Measurements from ENCODE around the gene RNPEP. TPM values are rescaled to one million over a fixed set of nuclear protein-coding genes. Genes with fewer than 3 reads are reported as not detected.
A peak's percentile ranks its signal among the peaks of the same experiment; 100 is the strongest.

The RNPEP gene
- total RNA-seq, 1 experiment from 2014 or later, result 57.4 TPM

DNA sequence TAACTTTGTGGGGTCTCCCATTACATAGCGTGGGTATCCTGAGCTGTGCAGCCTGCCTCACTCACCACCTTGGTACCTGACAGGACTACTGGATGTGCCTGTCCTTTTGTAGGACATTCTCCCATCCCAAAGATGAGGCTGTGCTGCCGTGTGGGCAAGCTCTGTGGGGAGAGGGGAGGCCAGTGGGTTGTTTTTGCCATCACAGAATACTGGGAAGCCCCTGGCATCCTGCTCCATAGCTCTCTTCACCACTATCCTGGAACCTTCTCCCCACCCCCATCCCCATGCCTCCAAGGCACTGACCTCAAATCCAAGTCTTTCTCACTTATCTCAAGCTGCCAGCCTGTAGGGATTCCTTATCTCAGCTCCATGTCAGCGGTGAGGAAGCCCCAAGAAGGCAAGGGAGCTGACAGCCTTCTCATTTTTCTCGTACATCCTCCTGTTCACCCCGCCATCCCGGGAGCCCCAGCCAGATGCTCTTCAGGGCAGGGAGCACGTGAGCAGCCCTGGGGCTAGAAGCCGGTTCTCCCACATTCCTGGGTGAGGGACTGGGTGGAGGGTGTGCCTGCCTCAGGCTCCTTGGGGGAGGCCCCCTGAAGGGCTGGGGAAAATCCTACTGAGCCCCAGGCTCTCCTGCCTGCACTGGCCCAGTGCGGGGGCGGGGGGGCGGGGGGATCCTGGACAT is 25.5 kb downstream of the RNPEP start:
- ChIA-PET POLR2A (interaction anchor here (0.6 to 1.3 kb wide), 4 partner anchors 8 to 110 kb away, joined by 3 to 4 read pairs (median 3); no protein-coding TSS in a partner anchor), CTCF (interaction anchor here (0.6 to 9.3 kb wide), 19 partner anchors 8 to 181 kb away, joined by 3 to 149 read pairs (median 3); partner anchors contain the start of genes GPR37L1 and RNPEP)
- no peaks in the 10 kb centered on the region for H3K27me3 Mint-ChIP-seq (ENCODE audit: low read depth)
- DNase-seq (ENCODE audit: low spot score) (peak; percentile 87), ATAC-seq (peak; percentile 28)
- TF ChIP-seq, protein P1, sequence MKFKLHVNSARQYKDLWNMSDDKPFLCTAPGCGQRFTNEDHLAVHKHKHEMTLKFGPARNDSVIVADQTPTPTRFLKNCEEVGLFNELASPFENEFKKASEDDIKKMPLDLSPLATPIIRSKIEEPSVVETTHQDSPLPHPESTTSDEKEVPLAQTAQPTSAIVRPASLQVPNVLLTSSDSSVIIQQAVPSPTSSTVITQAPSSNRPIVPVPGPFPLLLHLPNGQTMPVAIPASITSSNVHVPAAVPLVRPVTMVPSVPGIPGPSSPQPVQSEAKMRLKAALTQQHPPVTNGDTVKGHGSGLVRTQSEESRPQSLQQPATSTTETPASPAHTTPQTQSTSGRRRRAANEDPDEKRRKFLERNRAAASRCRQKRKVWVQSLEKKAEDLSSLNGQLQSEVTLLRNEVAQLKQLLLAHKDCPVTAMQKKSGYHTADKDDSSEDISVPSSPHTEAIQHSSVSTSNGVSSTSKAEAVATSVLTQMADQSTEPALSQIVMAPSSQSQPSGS (CRISPR knock-in tag; IDR thresholded peaks at IDR 0.05; ENCODE audit: borderline replicate concordance, low read depth), result no peak
- TF ChIP-seq CREB1 (CRISPR knock-in tag; IDR thresholded peaks at IDR 0.05), result no peak
- peak; percentile 97 for TF ChIP-seq ZNF423 (CRISPR knock-in tag; IDR thresholded peaks at IDR 0.05)
- no peak for TF ChIP-seq NFYB (CRISPR knock-in tag; conservative IDR thresholded peaks at IDR 0.05; ENCODE audit: low read depth)
- no peak for TF ChIP-seq HMGA2 (CRISPR knock-in tag; IDR thresholded peaks at IDR 0.05)
- no peak for TF ChIP-seq ZBTB21 (CRISPR knock-in tag; IDR thresholded peaks at IDR 0.05; ENCODE audit: borderline replicate concordance)
- TF ChIP-seq, protein P2, sequence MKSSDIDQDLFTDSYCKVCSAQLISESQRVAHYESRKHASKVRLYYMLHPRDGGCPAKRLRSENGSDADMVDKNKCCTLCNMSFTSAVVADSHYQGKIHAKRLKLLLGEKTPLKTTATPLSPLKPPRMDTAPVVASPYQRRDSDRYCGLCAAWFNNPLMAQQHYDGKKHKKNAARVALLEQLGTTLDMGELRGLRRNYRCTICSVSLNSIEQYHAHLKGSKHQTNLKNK (CRISPR knock-in tag; IDR thresholded peaks at IDR 0.05), result no peak
- TF ChIP-seq, protein P3, sequence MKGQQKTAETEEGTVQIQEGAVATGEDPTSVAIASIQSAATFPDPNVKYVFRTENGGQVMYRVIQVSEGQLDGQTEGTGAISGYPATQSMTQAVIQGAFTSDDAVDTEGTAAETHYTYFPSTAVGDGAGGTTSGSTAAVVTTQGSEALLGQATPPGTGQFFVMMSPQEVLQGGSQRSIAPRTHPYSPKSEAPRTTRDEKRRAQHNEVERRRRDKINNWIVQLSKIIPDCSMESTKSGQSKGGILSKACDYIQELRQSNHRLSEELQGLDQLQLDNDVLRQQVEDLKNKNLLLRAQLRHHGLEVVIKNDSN (CRISPR knock-in tag; IDR thresholded peaks at IDR 0.05), result peak; percentile 88
- TF ChIP-seq TEAD1 (CRISPR knock-in tag; IDR thresholded peaks at IDR 0.05), result peak; percentile 95; the same call in 1 of the 2 replicates
- no peak for TF ChIP-seq PRRX2 (CRISPR knock-in tag; IDR thresholded peaks at IDR 0.05)
- TF ChIP-seq, protein P4, sequence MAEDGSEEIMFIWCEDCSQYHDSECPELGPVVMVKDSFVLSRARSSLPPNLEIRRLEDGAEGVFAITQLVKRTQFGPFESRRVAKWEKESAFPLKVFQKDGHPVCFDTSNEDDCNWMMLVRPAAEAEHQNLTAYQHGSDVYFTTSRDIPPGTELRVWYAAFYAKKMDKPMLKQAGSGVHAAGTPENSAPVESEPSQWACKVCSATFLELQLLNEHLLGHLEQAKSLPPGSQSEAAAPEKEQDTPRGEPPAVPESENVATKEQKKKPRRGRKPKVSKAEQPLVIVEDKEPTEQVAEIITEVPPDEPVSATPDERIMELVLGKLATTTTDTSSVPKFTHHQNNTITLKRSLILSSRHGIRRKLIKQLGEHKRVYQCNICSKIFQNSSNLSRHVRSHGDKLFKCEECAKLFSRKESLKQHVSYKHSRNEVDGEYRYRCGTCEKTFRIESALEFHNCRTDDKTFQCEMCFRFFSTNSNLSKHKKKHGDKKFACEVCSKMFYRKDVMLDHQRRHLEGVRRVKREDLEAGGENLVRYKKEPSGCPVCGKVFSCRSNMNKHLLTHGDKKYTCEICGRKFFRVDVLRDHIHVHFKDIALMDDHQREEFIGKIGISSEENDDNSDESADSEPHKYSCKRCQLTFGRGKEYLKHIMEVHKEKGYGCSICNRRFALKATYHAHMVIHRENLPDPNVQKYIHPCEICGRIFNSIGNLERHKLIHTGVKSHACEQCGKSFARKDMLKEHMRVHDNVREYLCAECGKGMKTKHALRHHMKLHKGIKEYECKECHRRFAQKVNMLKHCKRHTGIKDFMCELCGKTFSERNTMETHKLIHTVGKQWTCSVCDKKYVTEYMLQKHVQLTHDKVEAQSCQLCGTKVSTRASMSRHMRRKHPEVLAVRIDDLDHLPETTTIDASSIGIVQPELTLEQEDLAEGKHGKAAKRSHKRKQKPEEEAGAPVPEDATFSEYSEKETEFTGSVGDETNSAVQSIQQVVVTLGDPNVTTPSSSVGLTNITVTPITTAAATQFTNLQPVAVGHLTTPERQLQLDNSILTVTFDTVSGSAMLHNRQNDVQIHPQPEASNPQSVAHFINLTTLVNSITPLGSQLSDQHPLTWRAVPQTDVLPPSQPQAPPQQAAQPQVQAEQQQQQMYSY (CRISPR knock-in tag; IDR thresholded peaks at IDR 0.05), result no peak
- TF ChIP-seq, protein P5, sequence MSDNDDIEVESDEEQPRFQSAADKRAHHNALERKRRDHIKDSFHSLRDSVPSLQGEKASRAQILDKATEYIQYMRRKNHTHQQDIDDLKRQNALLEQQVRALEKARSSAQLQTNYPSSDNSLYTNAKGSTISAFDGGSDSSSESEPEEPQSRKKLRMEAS (CRISPR knock-in tag; IDR thresholded peaks at IDR 0.05), result peak; percentile 37; the same call in 1 of the 2 replicates
- TF ChIP-seq, protein P6, sequence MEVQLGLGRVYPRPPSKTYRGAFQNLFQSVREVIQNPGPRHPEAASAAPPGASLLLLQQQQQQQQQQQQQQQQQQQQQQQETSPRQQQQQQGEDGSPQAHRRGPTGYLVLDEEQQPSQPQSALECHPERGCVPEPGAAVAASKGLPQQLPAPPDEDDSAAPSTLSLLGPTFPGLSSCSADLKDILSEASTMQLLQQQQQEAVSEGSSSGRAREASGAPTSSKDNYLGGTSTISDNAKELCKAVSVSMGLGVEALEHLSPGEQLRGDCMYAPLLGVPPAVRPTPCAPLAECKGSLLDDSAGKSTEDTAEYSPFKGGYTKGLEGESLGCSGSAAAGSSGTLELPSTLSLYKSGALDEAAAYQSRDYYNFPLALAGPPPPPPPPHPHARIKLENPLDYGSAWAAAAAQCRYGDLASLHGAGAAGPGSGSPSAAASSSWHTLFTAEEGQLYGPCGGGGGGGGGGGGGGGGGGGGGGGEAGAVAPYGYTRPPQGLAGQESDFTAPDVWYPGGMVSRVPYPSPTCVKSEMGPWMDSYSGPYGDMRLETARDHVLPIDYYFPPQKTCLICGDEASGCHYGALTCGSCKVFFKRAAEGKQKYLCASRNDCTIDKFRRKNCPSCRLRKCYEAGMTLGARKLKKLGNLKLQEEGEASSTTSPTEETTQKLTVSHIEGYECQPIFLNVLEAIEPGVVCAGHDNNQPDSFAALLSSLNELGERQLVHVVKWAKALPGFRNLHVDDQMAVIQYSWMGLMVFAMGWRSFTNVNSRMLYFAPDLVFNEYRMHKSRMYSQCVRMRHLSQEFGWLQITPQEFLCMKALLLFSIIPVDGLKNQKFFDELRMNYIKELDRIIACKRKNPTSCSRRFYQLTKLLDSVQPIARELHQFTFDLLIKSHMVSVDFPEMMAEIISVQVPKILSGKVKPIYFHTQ (CRISPR knock-in tag; IDR thresholded peaks at IDR 0.05), result no peak
- TF ChIP-seq ETV6 (CRISPR knock-in tag; IDR thresholded peaks at IDR 0.05), result peak; percentile 42; the same call in 1 of the 2 replicates
- TF ChIP-seq, protein P7, sequence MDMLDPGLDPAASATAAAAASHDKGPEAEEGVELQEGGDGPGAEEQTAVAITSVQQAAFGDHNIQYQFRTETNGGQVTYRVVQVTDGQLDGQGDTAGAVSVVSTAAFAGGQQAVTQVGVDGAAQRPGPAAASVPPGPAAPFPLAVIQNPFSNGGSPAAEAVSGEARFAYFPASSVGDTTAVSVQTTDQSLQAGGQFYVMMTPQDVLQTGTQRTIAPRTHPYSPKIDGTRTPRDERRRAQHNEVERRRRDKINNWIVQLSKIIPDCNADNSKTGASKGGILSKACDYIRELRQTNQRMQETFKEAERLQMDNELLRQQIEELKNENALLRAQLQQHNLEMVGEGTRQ (CRISPR knock-in tag; IDR thresholded peaks at IDR 0.05), result peak; percentile 87
- no peak for TF ChIP-seq TP53 (CRISPR knock-in tag; IDR thresholded peaks at IDR 0.05)
- TF ChIP-seq MXD4 (CRISPR knock-in tag; IDR thresholded peaks at IDR 0.05; ENCODE audit: borderline replicate concordance), result no peak
- 0 out of 2 replicates have a peak, but pooled peaks have one; percentile 42 for TF ChIP-seq SP1 (CRISPR knock-in tag; conservative IDR thresholded peaks at IDR 0.05)
- no peak for TF ChIP-seq SMAD4 (CRISPR knock-in tag; IDR thresholded peaks at IDR 0.05)
- peak; percentile 88; the same call in 1 of the 2 replicates for TF ChIP-seq TEAD4 (CRISPR knock-in tag; IDR thresholded peaks at IDR 0.05)
- TF ChIP-seq TCF7 (CRISPR knock-in tag; IDR thresholded peaks at IDR 0.05; ENCODE audit: low read depth), result no peak
- no peak for TF ChIP-seq IRF2 (CRISPR knock-in tag; IDR thresholded peaks at IDR 0.05; ENCODE audit: borderline replicate concordance, low read depth)
- TF ChIP-seq, protein P8, sequence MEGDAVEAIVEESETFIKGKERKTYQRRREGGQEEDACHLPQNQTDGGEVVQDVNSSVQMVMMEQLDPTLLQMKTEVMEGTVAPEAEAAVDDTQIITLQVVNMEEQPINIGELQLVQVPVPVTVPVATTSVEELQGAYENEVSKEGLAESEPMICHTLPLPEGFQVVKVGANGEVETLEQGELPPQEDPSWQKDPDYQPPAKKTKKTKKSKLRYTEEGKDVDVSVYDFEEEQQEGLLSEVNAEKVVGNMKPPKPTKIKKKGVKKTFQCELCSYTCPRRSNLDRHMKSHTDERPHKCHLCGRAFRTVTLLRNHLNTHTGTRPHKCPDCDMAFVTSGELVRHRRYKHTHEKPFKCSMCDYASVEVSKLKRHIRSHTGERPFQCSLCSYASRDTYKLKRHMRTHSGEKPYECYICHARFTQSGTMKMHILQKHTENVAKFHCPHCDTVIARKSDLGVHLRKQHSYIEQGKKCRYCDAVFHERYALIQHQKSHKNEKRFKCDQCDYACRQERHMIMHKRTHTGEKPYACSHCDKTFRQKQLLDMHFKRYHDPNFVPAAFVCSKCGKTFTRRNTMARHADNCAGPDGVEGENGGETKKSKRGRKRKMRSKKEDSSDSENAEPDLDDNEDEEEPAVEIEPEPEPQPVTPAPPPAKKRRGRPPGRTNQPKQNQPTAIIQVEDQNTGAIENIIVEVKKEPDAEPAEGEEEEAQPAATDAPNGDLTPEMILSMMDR (IDR thresholded peaks at IDR 0.05), result no peak
- peak overlapping the region; percentile 99 for H3K27ac Mint-ChIP-seq
- peak overlapping the region; percentile 50 for H3K4me3 Mint-ChIP-seq
- peaks cover 48% of the 10 kb centered on the region for H3K4me1 Mint-ChIP-seq
- peaks cover 24% of the 10 kb centered on the region for H3K36me3 Mint-ChIP-seq
- H3K9me3 Mint-ChIP-seq, result no peaks in the 10 kb centered on the region

Data from WTC11 (cell line).